ENCODE data around the gene NFKBIB. TPM values are rescaled to one million over a fixed set of nuclear protein-coding genes. Genes with fewer than 3 reads are reported as not detected.
"Not testable (repeated sequence)": the region's sequence is repeated elsewhere in the genome, so short reads cannot be mapped to it uniquely, and the experiment has no call there.

The NFKBIB gene
- polyA plus RNA-seq, 1 donor: 6.8 TPM

DNA sequence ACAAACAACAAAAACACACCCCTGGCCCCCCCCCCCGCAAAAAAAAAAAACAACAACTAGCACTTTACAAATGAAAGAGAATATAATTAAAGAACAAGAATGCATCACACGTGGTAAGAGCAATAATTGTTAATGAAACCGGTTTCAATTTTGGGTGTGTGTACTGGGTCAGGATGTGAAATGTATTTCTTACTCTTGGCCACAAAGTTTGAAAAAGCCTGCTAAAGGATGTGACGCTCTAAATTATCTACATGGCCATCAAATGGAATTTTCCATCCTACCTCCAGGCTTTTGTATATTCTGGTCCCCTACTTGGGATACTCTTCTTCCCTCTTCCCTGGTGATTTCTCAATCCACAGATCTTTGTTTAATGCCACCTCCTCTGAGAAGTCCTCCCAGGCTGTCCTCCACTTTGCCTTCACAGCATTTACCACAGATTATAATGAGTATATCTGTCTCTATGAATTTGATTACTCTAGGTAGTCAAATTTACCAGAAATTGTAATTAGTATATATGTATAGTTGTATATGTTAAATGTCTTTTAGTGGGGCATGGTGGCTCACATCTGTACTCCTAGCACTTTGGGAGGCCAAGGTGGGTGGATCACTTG lies 28.7 kb downstream of the NFKBIB start:
- no peak for DNase-seq

DNA sequence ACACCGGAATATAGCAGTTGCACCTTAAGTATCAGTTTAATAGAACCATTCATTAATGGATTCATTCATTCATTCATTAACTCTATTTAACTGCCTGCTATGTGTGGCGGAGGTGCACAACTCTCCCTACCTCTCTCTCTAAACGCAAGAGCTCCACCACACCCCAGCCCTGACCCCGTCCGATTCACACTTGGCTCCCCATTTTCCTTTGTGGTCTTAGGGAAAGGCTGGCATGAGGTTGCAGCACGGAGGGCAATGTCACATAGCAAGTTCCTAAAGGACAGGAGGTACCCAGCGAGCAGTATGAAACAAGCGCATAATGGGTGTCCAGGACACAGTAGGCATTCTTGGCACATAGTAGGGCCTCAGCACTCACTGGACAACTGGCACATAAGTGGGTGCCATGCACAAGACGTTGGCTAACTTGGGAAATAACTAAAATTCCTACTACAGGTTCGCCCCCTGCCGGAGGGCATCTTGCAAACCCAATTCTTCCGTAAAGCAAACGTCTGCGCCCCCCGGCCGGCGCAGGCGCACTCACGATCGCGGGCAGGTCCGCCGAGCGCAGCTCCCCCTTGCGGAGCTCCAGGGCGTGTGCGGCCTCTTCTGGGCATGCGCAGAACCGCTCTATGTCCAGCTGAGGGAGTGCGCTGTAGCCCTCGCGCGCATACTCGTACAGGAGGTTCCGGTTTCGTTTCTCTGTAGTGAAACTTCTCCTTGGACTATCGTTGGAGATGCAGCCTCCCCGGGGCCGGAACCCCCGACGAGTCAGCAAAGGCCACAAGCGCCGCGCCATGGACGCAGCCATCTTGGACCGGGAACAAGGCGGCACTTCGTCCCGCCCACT lies 30.4 kb downstream of the NFKBIB start, which contains the start of gene SARS2:
Gene SARS2, minus strand, starts transcription at position 835 of the 847 bp plus-strand sequence. Its CDS starts 27 bp downstream, at position 808.
- DNase-seq: peak; percentile 93

DNA sequence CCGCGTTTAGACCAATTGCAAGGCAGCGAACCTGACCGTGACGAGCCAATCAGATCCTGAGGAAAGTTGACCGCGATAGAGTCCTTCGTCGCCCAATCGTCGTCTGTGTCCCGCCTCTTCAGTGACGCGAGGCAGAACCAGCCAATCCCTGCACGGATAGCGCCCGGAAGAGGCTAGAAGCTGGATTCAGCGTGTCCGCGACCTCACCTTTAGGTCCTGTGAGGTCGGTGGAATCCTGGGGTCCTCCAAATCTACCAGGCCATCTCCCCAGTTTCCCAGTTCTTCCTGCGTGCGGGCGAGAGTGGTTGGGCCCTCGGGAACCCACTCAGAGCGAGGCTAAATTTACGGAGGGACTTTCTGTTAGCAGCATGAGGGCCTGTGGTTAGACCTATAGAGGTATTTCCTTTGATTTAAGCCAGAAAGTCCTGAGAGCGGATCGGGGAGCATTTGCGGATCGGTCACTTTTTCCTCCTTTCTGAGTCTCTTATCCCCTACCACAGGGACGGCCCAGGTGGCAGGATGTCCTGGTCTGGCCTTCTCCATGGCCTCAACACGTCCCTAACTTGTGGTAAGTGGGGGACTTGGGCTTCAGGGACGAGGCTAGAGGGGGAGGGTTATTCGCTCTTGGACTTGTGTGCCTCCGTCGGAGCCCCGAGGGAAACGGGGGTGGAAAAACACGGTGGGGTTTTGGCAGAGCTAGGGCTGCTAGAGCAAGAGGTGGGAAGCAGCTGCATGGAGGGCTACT lies 31.2 kb downstream of the NFKBIB start, which contains the start of gene MRPS12:
Gene MRPS12, plus strand, starts transcription at position 169 of the 745 bp plus-strand sequence. Its CDS starts 351 bp downstream, at position 520.
- DNase-seq: peak; percentile 99

DNA sequence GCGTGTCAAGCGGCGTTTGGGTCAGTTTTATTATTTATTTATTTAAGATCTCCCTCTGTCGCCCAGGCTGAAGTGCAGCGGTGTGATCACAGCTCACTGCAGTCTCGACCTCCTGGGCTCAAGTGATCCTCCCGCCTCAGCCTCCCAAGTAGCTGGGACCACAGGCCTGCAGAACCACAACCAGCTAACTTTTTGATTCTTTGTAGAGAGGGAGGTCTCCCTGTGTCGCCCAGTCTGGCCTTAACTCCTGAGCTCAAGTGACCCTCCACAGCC lies 31.7 kb downstream of the NFKBIB start:
- no peak for DNase-seq

DNA sequence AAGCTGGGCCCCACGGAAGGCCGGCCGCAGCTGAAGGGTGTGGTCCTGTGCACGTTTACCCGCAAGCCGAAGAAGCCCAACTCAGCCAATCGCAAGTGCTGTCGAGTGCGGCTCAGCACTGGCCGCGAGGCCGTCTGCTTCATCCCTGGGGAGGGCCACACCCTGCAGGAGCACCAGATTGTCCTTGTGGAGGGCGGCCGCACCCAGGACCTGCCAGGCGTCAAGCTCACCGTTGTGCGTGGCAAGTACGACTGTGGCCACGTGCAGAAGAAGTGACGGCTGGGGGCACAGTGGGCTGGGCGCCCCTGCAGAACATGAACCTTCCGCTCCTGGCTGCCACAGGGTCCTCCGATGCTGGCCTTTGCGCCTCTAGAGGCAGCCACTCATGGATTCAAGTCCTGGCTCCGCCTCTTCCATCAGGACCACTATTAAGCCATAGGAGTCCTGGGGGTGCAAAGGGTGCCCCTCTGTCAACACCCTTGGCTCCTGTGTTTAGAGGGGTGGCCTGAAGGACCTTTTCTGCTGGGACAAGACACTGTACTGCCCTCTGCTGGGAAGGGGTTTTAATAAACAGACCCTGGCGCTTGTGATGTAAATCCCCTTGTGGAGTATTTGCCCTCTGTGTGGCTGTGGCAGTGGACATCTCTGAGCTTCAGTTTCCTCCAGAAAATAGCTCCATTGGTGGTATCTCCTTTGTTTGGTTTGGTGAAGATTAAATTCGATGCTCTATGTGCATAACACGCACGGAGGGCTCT lies 32.8 kb downstream of the NFKBIB start:
- DNase-seq: no peak

DNA sequence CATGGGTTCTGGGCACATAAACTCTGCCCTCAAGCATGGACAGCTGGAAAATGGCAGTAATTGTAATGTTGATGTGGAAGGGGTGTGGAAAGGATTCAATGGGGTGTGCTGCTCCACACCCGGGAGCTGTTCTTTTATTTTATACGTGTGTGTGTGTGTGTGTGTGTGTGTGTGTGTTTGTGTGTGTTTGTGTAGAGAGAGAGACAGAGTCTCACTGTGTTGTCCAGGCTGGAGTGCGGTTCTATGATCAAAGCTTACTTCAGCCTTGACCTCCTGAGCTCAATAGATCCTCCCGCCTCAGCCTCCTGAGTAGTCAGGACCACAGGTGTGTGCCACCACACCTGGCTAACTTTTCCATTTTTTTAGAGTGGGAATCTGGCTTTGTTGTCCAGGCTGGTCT lies 33.8 kb downstream of the NFKBIB start:
- no peak for DNase-seq

DNA sequence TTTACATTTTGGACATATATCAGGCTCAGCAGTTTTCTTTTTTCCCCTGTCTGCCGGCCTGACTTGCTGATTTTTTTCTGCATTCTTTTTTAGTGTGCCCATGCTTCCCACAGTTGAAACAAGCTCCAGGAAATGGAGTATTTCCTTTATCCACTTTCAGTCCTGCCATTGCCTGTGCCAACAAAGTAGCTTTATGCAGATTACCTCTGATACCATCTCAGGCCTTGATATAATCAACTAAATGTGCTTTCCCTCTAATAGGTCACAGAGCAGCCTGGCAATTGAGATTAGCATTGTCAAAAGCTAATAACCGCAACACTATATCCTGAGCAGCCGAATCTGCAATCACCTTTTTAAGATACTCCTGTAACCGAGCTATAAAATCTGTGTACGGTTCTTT lies 40.2 kb downstream of the NFKBIB start:
- DNase-seq: no peak

DNA sequence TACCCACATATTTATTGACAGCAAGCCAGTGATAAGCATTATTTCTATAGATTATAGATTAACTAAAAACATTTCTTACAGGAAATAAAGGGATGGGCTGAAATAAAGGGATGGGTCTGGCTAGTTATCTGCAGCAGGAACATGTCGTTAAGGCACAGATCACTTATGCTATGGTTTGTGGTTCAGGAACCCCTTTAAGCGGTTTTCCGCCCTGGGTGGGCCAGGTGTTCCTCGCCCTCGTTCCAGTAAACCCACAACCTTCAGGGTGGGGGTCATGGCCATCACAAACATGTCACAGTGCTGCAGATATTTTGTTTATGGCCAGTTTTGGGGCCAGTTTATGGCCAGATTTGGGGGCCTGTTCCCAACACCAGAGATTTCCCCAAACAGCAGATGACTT lies 41.7 kb downstream of the NFKBIB start:
- not testable (repeated sequence) for DNase-seq

DNA sequence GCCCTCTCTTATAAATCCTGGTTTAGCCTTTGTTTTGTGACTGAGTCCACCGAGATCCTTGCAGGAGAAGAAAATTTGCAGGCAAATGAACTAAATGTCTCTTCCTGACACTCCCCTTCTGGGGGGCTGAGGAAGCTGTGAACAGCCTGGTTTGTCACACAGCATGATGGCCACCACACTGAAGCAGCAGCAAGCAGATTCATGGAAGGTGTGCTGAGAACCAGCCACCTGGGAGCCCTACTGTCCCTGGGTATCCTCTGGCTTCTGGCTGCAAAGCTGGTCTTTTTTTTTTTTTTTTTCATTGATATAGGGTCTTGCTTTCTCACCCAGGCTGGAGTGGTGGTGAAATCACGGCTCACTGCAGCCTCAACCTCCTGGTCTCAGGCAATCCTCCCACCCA lies 42.2 kb downstream of the NFKBIB start:
- DNase-seq: no peak

DNA sequence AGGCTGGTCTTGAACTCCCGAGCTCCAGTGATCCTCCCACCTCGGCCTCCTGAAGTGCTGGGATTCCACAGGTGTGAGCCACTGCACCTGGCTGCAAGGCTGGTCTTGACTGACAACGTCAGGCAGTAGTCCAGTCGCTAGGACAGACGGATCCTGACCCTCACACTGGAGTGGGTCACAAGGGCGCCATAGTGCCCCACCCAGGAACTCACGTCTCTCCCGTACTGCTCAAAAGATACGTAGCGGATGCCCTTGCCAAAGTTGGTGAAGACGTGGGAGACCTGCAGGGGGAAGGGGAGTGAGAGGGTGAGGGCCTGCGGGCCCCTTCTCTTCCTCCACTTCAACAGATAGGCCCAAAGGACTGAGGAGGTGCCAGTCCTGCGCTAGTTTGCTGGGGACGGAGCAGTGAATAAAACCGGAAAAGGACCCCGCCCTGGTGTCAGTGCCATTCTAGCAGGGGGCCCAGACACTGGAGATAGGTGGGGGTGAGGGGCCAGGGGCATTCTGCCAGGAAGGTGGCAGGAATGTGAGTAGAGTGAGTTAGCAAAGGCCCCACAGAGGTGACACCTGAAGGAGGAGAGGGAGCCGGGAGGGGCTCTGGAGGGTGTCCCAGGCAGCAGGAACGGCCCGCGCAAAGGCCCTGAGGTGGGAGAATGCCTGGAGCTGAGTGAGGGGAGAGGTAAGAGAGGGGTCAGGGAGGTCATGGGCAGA lies 42.9 kb downstream of the NFKBIB start:
- DNase-seq: no peak

DNA sequence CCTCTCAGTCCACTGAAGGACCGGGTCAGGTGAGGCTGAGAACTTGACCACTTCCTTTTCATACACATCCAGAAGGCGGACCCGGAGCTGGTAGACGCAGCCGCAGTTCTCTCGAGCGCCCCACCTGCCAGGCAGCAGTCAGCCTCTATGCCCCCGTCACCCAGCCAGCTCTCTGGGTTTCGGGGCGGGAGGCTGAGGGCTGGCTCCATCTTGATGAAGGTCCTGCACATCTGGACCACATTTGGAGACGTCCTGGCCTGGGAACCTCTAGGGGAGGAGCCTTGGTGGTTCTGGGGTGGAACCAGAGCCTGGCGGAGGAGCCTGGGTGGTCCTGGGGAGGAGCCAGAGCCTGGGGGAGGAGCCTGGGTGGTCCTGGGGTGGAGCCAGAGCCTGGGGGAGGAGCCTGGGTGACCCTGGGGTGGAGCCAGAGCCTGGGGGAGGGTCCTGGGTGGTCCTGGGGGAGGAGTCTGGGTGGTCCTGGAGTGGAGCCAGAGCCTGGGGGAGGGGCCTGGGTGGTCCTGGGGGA lies 45.3 kb downstream of the NFKBIB start:
- no peak for DNase-seq

DNA sequence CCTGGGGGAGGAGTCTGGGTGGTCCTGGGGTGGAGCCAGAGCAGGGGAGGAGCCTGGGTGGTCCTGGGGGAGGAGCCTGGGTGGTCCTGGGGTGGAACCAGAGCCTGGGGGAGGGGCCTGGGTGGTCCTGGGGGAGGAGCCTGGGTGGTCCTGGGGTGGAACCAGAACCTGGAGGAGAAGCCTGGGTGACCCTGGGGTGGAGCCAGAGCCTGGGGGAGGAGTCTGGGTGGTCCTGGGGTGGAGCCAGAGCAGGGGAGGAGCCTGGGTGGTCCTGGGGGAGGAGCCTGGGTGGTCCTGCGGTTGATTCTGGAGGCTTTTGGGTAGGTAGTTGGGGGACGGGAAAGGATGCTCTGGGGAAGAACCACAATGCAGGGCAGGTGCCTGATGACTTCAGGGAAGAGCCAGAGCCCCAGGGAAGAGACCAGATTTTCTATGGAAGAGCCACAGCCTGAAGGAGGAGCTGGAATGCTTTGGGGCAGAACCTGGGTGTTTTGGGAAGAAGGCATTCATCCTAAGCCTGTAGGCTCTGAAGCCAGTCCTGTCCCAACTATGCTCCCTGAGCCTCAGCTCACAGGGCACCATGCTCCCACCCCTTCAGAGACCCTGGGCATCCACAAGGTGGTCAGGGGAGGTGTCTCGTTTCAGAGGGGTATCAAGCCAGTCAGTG lies 45.9 kb downstream of the NFKBIB start:
- DNase-seq: no peak

DNA sequence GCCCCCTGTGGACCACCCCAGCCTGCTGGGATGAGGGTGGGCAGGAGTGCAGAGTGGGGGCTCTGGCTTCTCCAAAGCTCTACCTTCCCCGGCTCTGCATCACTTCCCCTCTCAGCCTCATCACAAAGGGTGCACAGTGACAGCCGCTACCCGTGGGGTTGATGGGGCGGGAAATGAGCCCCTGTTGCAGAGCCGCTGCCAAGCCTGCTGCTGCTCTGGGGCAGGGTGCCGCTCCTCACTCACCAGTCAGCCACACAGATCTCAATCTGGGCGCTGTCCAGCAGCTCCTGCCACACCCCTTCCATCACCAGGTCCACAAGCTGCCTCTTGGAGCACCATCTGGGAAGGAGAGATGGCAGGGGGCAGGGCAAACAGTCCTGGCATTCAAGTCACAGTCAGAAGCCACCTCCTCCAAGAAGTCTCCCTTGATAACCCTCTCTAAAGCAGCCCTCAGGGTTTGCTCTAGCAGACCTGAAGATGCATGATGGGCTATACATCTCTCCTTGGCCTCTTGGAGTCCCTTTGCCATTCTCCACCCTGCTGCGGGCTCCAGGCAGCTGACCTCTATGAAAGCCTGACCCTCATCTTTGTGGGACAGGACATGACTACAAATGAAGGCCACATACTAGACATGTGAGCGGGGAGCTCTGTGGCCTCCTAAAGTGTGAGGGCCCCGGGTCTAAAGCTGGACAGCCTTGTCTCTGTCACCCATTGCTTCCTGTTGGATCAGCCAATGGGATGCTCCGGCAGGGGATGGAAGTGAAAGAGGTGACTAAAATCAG lies 46.7 kb downstream of the NFKBIB start:
- DNase-seq: no peak

DNA sequence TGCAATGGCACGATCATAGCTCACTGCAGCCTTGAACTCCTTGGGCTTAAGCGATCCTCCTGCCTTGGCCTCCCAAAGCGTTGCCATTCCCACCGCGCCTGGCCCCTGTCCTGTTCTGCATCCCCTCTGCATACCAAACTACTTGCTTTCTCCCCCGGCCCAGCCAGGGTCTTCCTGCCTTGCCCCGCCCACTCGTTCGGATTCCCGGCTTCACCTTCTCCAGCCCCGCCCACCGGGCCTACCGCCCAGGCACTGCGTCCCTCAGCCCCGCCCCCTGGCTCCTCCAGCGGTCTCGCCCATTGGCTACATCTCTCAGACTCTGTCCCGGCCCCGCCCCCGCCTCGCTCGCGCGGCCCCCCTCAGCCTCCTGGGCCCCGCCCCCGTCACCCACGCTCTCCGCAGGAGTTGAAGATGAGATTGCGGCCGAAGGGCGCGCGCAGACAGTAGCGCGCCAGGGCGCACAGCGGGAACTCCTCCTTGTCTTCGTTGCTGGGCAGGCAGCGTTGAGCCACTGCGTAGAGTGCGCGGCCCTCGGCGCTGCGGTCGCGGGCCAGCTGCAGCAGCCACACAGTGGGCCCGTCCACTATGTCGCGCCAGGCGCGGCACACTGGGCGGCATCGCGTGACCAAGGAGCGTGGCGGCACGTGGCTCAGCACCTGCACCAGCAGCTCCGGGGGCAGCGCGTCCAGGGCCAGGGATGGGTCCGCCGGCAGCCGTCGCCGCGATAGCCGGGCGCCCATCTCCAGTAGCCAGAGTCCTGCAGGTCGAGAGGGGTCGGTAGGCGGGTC lies 50.0 kb downstream of the NFKBIB start:
- peak; percentile 89 for DNase-seq

DNA sequence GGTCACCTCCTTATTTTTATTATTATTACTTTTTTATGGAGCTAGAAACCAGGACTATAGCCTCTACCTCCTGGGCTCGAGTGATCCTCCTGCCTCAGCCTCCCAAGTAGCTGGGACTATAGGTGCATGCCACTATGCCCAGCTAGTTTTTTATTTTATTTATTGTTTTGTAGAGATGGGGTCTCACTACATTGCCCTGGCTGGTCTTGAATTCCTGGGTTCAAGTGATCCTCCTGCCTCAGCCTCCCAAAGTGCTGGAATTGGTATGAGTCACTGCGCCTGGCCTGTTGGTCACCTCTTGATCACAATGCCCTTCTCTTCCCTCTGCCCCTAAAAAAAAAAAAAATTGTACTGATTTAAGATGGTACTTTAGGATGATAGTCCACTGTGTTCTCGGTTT lies 51.4 kb downstream of the NFKBIB start:
- no peak for DNase-seq

DNA sequence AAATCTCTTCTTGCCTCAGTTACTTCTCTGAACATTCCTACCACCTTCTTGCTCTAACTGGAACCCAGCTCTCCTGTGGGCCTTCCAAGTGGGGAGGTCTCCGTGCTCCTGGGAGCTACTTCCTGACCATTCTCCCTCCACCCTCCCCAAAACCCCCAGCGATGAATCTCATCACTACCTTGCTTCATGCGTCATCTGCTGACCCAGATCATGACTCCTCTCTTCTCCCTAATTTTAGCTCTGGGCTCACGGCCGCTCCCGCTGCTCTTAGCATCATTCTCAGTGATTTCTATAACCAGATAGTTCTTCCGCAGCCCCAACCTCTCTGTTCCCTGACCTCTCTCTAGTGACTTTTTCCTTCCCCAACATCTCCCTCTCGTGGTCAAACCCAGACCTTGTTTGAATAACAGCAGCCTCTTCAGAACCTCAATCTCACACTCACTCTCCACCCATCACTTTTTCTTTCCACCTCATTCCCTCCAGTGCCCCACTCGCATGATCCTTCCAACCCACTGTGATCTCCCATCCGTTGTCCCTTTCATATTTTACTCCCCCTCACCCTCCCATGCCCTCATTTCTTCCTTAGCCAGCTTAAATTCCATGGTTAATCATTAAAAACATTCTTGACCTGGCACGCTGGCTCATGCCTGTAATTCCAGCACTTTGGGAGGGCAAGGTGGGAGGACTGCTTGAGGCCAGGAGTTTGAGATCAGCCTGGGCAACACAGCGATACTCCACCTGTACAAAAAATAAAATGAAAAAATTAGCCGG lies 52.8 kb downstream of the NFKBIB start:
- DNase-seq: peak; percentile 71

DNA sequence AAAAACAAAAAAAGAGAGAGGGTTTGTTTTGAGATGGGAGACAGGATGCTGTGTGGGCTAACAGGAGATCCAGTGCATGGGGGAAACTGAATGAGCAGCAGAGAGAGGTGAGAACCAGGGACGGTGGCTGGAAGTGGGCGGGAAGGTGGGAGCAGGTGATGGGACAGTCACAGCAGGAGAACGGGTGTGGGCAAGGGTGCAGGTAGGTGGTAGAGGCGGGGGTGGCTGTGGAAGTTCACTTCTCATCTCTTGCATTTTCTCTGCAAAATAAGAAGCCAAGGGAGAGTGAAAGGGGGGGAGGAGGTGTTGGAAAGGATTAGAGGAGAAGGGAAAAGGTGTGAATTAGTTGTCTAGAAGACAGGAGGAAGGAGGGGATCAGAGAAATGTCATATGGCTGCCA lies 53.9 kb downstream of the NFKBIB start:
- no peak for DNase-seq

DNA sequence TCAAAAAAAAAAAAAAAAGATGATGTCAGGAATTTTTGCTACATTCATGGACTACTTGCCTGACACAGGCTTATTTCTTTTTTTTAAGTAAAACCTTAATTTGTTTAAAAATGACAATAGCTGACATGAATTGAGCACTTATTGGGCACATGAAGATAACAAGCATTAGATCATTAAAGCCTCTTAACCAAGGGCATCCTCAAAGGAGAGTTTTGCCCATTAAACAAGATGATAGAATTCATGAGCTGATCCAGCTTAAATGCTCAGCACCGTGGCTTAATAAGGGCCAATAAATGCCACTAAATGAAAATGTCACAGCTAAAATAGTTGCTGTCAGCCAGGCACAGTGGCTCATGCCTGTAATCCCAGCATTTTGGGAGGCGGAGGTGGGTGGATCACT lies 56.5 kb downstream of the NFKBIB start:
- DNase-seq: no peak
